Stimulated activated CD8-positive, alpha-beta memory T cell treated with anti-CD3 and anti-CD28 coated beads, Interleukin-15, amount 100 ng/mL, for 48 hours (primary cell): ENCODE measurements around the gene SH3RF1.

ENCODE experiments used
- DNase-seq, 2 donors: peaks; one replicate each; pipeline ENCODE4 v3.0.0-alpha.2; 2020; ENCODE audit warnings: low read depth in 2 of 2

Gene SH3RF1

DNA sequence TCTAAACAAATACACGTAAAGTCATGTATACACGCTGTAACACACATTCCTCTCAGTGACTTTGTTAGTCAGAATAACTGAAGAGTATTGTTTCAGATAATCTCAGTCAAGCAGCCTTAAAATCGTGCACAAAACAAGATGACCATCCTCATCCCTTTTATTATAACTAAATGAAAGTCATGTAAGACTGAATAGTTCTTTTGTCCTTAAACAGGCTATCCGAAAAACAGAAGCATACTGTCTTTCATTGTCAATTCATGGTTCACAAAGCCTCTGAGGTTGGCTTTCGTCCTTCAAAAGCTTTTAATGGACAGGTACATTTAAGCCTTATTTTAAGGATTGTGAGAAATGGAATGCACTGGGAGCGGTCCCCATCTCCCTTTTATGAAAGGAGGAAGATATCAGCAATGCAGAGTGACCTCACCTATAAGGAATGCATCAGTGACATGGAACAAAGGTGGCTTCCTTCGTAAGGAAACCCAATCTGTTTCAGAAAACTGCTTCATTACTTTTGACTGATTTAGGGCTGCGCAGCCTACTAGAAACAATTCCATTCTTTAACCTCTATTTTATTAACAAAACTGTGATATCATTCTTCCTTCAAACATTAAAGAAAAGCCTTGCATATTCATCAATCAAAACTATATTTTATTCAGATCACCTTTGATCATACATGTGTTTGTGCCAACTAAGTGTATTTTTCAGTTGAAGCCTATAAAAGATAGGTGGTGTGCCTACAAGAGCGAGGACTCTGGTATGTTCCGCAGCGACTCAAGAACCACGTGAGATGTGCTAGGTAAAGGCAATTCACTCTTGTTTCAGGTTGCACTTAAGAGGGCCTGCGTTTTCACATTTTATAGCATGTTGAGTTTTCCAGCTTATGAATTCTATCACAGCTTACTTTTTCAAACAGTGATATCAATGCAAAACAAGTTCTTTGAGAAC lies 19.2 kb downstream of the SH3RF1 start:
- no peak for DNase-seq

DNA sequence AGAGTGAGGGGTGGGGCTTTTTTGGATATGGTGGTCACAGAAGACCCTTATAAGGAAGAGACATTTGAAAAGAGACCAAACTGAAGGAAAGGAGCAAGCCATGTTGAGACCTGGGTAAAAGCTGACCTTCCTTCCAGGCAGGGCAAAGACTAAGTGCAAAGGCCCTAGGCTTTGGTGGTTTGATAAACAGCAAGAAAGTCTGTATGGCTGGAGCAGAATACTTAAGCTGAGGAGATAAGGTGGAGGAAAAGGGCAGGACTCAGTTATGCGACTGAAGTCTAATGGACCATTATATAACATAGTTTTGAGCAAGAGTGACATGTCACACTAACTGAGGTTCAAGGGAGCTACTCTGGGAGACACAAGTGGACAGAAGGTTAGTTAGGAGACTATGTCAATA lies 20.0 kb downstream of the SH3RF1 start:
- no peak for DNase-seq

GRCh38 chr4:169249999-169250398 lies 20.8 kb downstream of the SH3RF1 start:
- no peak for DNase-seq

DNA sequence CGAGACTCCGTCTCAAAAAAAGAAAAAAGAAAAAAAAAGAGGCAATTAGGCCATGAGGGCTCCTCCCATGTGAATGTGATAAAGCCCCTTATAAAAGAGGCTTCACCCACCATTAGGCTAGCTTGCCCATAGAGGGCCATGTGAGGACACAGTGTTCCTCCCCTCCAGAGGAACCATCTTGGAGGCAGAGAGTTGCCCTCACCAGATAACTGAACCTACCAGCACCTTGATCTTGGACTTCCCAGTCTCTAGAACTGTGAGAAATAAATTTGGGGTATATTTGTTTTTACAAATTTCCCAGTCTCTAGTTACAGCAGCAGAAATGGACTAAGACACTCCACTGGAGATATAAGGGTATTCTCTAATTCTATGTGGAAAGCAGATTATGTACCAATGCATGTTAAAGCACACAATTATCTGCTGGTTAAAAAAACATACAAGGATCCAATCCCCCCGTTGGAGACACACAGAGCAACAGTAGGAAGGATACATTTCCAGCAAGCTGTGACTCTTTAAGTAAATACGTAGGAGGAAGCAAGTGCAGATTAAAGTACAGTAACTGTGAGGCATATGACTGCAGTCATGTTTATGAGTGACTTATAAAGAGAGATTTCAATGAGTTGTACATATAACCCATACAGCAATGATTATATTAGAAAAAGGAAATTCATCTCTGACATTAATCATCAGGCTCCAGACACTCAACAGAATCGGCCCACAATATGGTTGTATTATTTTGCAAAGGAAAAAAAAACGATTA lies 21.4 kb downstream of the SH3RF1 start:
- DNase-seq = no peak

- DNase-seq = no peak
These were observed 22.1 kb downstream of the SH3RF1 start for GRCh38 chr4:169248645-169249044.

DNA sequence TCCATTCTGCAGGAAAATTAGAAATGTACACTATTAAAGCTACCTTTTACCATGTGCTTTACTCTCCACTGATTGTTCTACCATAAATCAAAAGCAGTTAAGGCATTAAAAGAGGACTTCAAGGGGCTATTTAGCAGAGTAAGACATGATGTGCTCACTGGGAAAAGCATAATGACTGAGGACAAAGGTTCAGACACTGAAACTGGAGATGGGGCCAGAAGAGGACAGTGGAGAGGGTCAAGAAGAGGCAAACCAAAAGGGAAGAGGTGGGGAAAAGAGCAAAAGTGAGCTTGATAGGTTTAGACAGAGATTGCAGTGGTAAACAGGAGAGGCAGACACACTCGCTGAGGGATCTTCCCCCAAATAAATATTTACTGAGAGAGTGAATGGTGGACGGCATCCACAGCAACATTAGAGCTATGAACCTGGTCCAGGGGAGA lies 23.8 kb downstream of the SH3RF1 start:
- no peak for DNase-seq

DNA sequence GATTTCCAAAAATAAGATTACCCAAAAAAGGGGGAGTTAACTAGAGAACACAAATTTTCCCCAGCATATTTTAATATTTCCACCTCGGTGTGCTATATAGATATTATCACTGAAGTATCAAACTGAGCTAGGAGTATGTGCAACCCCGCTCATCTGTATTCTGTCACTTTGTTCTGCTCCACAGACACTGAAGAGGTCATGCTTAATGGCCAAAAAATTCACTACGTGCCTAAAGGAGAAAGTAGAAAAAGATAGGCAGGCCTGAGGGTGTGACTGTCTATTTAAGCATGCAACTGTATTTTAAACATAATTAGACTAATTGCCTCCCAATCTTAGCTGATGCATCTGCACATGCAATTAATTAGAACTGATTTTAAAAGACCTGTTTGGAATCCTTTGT lies 24.5 kb downstream of the SH3RF1 start:
- no peak for DNase-seq

DNA sequence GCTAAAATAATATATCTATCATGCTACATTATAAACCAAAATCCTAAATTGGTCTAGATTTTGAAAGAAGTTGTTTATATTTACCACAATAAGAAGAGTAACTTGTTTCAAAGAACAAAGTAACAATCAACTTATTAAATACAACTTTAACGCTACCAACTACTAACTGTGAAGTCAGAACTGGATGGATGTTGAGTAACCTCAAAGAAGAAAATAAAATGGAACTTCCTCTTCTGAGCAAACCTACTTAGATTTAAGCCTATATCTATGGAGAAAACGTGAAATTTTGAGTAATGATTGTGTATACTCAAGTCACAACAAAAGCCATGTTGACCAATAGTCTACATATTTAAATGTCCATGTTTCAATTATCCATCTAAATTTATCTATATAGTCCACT lies 25.7 kb downstream of the SH3RF1 start:
- no peak for DNase-seq

- DNase-seq = no peak
These were observed 26.7 kb downstream of the SH3RF1 start for GRCh38 chr4:169243825-169244609.

GRCh38 chr4:169241464-169241863 lies 29.3 kb downstream of the SH3RF1 start:
- DNase-seq = no peak

DNA sequence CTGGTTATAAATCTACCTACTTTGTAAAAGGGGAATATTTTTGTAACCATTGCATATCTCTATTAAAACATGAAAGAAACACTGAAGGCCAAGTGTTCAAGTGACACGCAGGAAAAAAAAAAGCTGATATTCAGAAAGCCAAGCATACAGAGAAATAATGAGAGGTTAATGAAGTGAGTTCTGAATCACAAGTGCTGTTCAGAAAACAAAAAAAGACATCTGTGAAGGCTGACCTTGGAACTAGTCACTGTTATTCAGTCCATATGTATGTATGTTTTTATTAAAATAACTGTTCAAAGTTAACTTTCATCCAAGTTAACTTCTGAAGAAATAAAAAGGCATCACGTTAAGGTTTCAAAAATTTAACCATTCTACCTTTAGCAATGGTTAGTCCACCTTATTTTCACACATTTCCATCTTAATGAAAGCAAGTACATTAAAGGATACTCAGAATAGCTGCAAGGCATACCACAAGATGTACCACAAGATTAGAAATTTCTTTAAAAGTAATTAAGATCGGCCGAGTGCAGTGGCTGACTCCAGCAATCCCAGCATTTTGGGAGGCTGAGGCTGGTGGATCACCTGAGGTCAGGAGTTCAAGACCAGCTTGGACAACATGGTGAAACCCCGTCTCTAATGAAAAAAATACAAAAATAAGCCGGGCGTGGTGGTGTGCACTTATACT lies 31.4 kb downstream of the SH3RF1 start:
- no peak for DNase-seq

DNA sequence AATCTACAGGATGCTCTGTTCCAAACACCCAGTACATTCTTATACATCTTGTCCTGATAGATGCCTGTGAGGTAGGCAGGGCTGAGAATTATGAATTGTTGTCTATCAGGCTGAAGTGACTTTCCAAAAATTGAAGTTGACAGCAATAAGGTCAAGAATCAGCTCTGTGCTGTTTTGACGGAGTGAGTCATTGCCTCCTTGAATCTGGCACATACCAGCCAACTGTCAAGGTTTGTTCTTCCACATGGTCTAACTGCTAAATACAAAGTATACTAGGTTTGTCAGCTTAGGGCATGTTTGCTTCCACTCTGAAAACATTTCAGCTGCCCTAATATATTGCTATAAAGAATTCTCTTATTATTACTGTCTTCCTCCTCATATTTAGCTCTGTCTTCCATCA lies 32.3 kb downstream of the SH3RF1 start:
- DNase-seq = no peak

- no peak for DNase-seq
These were observed 33.7 kb downstream of the SH3RF1 start for GRCh38 chr4:169236873-169237626.

GRCh38 chr4:169236078-169236477 lies 34.7 kb downstream of the SH3RF1 start:
- no peak for DNase-seq

- DNase-seq = no peak
These were observed 36.5 kb downstream of the SH3RF1 start for GRCh38 chr4:169234137-169234855.

GRCh38 chr4:169233691-169234090 lies 37.1 kb downstream of the SH3RF1 start:
- no peak for DNase-seq

DNA sequence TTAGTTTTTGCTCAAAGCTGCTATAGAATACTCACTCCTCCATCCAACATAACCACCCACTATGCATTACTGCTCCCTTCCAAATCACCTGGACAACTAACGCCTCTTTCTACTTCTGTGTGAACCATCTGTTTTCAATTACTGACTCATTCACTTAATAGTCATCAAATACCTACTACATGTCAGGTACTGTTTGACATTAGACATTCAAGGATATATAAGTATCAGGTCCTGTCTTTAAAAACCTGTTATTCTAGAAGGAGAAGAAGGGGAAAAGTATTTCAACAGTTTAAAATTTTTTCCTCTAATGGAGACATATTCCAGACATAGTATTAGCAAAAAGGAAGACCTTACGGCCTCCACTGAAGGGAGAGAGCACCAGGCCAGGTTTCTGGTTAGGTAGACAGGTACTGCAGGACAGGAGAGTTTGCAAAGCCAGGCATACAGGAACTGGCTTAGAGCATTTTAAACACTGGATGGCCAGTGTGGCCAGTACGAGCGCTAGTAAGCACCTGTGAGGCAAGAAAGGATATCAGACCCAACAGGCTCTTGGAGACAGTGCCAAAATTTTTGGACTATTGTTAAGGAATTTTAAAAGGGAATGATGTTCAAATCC lies 39.0 kb downstream of the SH3RF1 start:
- DNase-seq = no peak

DNA sequence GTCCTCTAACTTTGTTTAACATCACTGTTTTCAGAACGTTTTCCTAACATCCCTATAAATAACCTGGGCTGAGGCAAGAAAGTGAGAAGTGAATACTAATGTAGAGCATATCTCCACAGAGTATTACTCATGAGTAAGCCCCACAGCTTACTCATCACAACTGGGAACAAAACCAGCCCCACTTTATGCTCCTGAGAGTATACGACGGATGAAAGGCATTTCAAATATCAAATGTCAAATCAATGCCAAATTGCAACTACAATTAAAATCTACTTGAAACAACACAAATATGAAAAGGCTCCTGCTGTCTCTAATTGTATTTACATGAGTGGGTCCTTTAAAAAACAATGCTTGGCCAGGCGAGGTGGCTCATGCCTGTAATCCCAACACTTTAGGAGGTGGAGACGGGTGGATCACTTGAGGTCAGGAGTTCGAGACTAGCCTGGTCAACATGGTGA lies 41.2 kb downstream of the SH3RF1 start:
- no peak for DNase-seq

- no peak for DNase-seq
These were observed 42.7 kb downstream of the SH3RF1 start for GRCh38 chr4:169228076-169228475.

DNA sequence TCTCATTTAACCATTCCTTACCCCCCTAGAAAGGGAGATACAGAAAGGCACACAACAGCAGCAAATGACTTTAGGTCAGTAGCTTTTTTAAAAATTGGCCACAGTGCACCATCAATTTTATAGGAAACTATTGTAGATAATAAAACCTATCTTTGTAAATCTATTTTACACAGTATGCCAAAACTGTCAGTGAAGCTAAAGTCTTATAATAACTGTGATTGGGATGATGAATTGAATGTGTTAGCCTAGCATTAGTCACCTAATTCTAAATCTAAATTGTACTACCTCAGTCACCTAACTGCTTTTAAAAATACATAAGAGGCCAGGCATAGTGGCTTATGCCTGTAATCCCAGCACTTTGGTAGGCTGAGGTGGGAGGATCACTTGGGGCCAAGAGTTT lies 44.2 kb downstream of the SH3RF1 start:
- DNase-seq = no peak
